ENCODE data around the gene CSNK2B. TPM values are rescaled to one million over a fixed set of nuclear protein-coding genes. Genes with fewer than 3 reads are reported as not detected.

CSNK2B gene
- total and polyA plus RNA-seq, 9 of the 15 experiments (the other 6 are each of a cell fraction or from before 2014, with no cell fraction given): 120 to 1,126 (median 529) TPM

GRCh38 chr6:31639449-31639861 is 26.4 kb upstream of the CSNK2B start:
- DNase-seq (ENCODE audit: extremely low read depth in 1 of 4, low spot score in 3 of 4): no peak
- WGBS (ENCODE audit: insufficient coverage, low coverage, missing lambda C conversion rate): 92% methylated on average over 10 of the region's 10 CpGs
- BruUV-seq (replicated peaks): no TSS peak
- Histone ChIP-seq H3K9me3 (replicated peaks; ENCODE audit: control insufficient read depth, insufficient read depth, low read depth, low read length) (no peaks in the 10 kb centered on the region), H3K36me3 (ENCODE audit: control insufficient read depth, insufficient read depth, low read length) (peaks cover 96% of the 10 kb centered on the region), H3K9ac (ENCODE audit: insufficient read depth in 1 of 2, low read depth in 2 of 2, low read length in 2 of 2) (no peak overlapping the region), H3K27ac (ENCODE audit: extremely low read depth, low read depth, low read length) (no peak overlapping the region), H3K4me2 (ENCODE audit: insufficient read depth, low read length) (no peak overlapping the region), H4K20me1 (replicated peaks; ENCODE audit: control insufficient read depth, insufficient read depth, low read length) (peaks cover 24% of the 10 kb centered on the region), H3K4me1 (replicated peaks in 1 of 2; ENCODE audit: control insufficient read depth in 2 of 2, insufficient read depth in 2 of 2, low read length in 2 of 2) (peaks cover 3 to 13% of the 10 kb centered on the region in 2 experiments; a peak in 4 of 5 replicates), H3K4me3 (no peak overlapping the region), H3K27me3 (ENCODE audit: control insufficient read depth in 2 of 2, insufficient read depth in 2 of 2, low read length in 2 of 2) (no peaks in the 10 kb centered on the region), H2AFZ (ENCODE audit: low read depth, low read length) (no peak overlapping the region), H3K79me2 (ENCODE audit: control insufficient read depth, insufficient read depth, low read length) (no peaks in the 10 kb centered on the region), H3K9me1 (ENCODE audit: control insufficient read depth, insufficient read depth, low read length) (no peaks in the 10 kb centered on the region)
- in situ Hi-C loops (cut with MboI): no loop called here
- no peak for FAIRE-seq
- POLR2A ChIA-PET: interaction anchor here (0.6 to 14.8 kb wide), 9 partner anchors 5 to 191 kb away, joined by 3 to 274 read pairs (median 9); partner anchors contain the start of genes APOM, BAG6, C6orf47 and GPANK1
- CTCF ChIA-PET (ENCODE audit: low intra/inter-chr PET ratio): no interaction called here
- TF ChIP-seq ZNF76 (CRISPR knock-in tag; IDR thresholded peaks at IDR 0.05; ENCODE audit: borderline replicate concordance) (no peak), ZNF143 (CRISPR knock-in tag; IDR thresholded peaks at IDR 0.05) (no peak), ETS2 (tag; IDR thresholded peaks at IDR 0.05; ENCODE audit: borderline replicate concordance, poor library complexity, severe bottlenecking) (no peak), KDM4B (IDR thresholded peaks at IDR 0.05; ENCODE audit: borderline replicate concordance in 2 of 2, low read depth in 1 of 2) (no peak), CHD2 (IDR thresholded peaks at IDR 0.05; ENCODE audit: low read depth, low read length) (no peak), PRDM10 (IDR thresholded peaks at IDR 0.05; ENCODE audit: partially characterized antibody) (no peak), XRCC3 (IDR thresholded peaks at IDR 0.05) (no peak), KLF10 (CRISPR knock-in tag; IDR thresholded peaks at IDR 0.05) (no peak), RBM22 (IDR thresholded peaks at IDR 0.05; ENCODE audit: low read depth, low read length, poor library complexity, severe bottlenecking) (peak; percentile 87), ZNF780A (CRISPR knock-in tag; IDR thresholded peaks at IDR 0.05) (no peak), PTBP1 (IDR thresholded peaks at IDR 0.05; ENCODE audit: low read depth, low read length) (no peak), ZNF121 (CRISPR knock-in tag; conservative IDR thresholded peaks at IDR 0.05) (no peak), RBFOX2 (IDR thresholded peaks at IDR 0.05; ENCODE audit: low read depth, low read length) (peak; percentile 59), CREB5 (CRISPR knock-in tag; IDR thresholded peaks at IDR 0.05) (no peak), POLR2G (IDR thresholded peaks at IDR 0.05; ENCODE audit: low read depth, low read length) (peak; percentile 81), SRSF9 (IDR thresholded peaks at IDR 0.05; ENCODE audit: borderline replicate concordance, low read depth, low read length) (no peak)
- intact Hi-C loops (cut with micrococcal nuclease): no loop called here
- no peak for ATAC-seq
